Activated CD8-positive, alpha-beta memory T cell treated with anti-CD3 and anti-CD28 coated beads, Interleukin-2, amount 50 U/mL, for 24 hours (primary cell): Measurements from ENCODE around the gene PITPNM1.
"Not testable (repeated sequence)": the region's sequence is repeated elsewhere in the genome, so short reads cannot be mapped to it uniquely, and the experiment has no call there.

Source experiments
- DNase-seq: peaks from one replicate; pipeline ENCODE4 v3.0.0-alpha.2; 2020; ENCODE audit errors: extremely low read depth

The PITPNM1 gene

GRCh38 chr11:67504950-67505581, at the start of gene PITPNM1:
PITPNM1 (minus strand) TSS chr11:67505363; CDS start chr11:67504180, 1,183 bp downstream.
- DNase-seq: no peak

GRCh38 chr11:67551697-67552096, 46.5 kb upstream of the PITPNM1 start:
- not testable (repeated sequence) for DNase-seq

GRCh38 chr11:67551127-67551526, 46.0 kb upstream of the PITPNM1 start:
- DNase-seq: no peak

GRCh38 chr11:67548555-67549110, 43.5 kb upstream of the PITPNM1 start:
- DNase-seq: no peak

- not testable (repeated sequence) for DNase-seq
Observed at GRCh38 chr11:67548112-67548511, 42.9 kb upstream of the PITPNM1 start.

- no peak for DNase-seq
Observed at GRCh38 chr11:67545280-67545679, 40.1 kb upstream of the PITPNM1 start.

- DNase-seq: no peak
Observed at GRCh38 chr11:67544616-67545242, 39.6 kb upstream of the PITPNM1 start.

GRCh38 chr11:67543585-67543984, 38.4 kb upstream of the PITPNM1 start:
- no peak for DNase-seq

GRCh38 chr11:67542971-67543370, 37.8 kb upstream of the PITPNM1 start:
- DNase-seq: no peak

GRCh38 chr11:67542169-67542568, 37.0 kb upstream of the PITPNM1 start:
- no peak for DNase-seq

GRCh38 chr11:67541198-67541597, 36.0 kb upstream of the PITPNM1 start:
- no peak for DNase-seq

GRCh38 chr11:67539550-67539949, 34.4 kb upstream of the PITPNM1 start:
- DNase-seq: no peak

GRCh38 chr11:67538823-67539505, 33.8 kb upstream of the PITPNM1 start:
- no peak for DNase-seq

- DNase-seq: no peak
Observed at GRCh38 chr11:67538306-67538705, 33.1 kb upstream of the PITPNM1 start.

- no peak for DNase-seq
Observed at GRCh38 chr11:67535561-67535960, 30.4 kb upstream of the PITPNM1 start.

- DNase-seq: no peak
Observed at GRCh38 chr11:67534070-67534679, 29.0 kb upstream of the PITPNM1 start.

- no peak for DNase-seq
Observed at GRCh38 chr11:67532889-67533288, 27.7 kb upstream of the PITPNM1 start.

GRCh38 chr11:67530282-67530592, 25.1 kb upstream of the PITPNM1 start:
- no peak for DNase-seq

GRCh38 chr11:67528376-67528775, 23.2 kb upstream of the PITPNM1 start:
- DNase-seq: no peak

GRCh38 chr11:67525275-67525976, 20.3 kb upstream of the PITPNM1 start:
- no peak for DNase-seq

- DNase-seq: no peak
Observed at GRCh38 chr11:67524480-67524808, 19.3 kb upstream of the PITPNM1 start.
